T-helper 22 cell (primary cell): Measurements from ENCODE around the gene SERHL2.
"Not testable (repeated sequence)": the region's sequence is repeated elsewhere in the genome, so short reads cannot be mapped to it uniquely, and the experiment has no call there.

Experiments
- DNase-seq: peaks from one replicate; pipeline ENCODE4 v3.0.0-alpha.2; 2020; ENCODE audit warnings: low read depth

SERHL2 gene

DNA sequence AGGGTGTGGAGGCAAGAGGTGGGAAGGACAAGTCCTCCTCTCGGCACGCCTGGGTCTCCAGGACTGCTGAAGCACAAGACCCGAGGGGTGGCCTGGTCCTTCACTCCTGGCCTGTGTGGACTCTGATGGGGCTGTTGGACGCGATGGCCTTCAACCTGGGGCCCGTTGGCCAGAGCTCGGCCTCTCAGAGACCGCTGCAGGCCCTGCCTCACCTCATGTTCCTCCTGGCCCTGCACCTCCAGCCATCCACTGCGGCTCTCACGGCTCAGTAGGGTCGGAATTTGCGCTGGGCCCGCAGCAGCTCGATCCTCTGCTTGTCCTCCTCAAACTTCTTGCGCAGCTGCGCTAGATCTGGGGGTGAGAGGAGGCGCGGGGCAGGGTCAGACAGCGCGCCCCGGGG is 20.7 kb downstream of the SERHL2 start:
- DNase-seq: not testable (repeated sequence)

DNA sequence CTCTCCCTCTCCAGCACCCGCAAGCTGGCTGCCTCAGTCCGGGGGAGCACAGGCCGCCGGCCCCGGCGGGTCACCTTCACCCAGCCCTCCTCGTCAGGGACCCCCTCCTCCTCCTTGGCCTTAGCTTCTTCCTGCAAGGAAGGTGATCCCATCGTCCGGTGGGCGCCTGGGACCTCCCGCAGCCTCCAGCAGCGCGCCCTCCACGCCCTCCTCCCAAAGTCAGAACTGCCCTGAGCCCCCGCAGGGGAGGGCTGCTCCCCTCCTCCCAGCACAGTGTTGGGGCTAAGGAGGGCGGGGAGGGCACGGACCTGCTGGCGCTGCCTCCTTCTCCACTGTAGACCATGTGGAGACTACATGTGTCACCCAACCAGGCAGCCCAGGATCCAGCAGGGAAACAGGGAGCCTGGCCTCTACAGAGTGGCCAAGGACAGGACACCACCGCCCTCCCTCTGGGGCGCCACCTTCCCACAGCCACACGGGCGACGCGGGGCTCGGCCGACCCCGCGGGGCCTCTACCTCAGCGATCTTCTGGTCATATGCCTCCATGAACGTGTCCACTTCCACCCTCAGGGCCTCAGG is 22.3 kb downstream of the SERHL2 start:
- DNase-seq: not testable (repeated sequence)

DNA sequence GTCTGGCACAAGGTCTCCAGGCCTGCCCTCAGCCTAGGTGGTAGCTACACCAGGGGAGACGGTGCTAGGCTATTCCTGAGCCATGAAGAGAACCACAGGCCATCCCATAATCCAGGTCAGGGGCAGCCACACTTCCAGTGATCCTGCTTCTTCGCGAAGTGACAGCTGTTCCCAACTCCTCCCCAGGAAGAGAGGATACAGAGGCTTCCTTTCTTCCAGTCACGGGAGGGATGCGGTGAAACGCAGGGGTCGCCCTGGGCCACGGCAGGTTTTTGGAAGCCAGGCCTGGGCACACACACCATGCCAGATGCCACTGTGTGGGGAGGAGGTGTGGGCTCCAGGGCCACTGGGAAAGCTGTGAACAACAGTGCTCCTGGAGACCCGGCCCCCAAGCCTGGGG is 23.4 kb downstream of the SERHL2 start:
- DNase-seq: not testable (repeated sequence)

DNA sequence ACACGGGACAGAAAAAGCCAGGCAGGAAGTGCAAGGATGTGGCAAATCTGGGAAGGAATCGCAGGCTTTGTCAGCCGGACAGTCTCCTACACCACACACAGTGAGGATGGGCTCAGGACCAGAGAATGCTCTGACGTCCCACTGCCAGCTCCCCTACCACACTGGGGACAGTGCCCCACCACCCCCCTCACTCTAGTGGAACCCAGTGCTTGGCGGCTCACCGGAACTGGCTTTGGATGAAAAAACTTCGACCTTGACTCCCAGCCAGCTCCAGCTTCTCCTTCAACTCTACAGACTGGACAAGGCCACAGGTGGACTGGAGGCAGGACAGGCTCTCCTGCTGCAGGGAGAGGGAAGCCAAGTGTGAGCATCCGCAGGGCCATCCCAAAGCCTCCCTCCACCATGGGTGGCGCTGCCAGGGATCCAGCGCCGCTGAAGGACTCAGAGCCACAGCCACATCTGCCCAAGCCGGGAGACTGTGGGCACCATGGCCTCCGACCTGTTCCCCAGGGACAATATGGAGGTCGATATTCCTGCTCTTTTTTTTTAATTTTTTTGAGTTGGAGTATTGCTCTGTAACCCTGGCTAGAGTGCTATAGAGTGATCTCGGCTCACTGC is 24.0 kb downstream of the SERHL2 start:
- no peak for DNase-seq

DNA sequence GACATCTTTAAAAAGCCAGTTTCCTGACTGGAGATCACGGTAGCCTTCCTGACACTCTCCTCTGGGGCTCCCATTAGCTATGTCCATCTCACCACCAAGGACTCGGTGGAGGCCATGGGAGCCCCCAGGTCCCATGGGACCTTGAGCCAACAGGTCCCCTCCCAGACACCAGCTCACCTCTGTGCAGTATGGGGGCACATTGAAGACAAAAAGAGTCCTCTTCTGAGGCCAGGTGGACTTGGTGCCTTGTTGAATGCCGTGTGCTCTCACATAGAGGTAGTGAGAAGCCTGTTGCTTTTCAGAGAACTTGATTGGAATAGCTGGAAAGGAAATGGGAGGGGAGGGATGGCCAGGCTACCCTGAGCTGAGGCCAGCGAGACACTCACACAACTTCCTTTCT is 26.3 kb downstream of the SERHL2 start:
- not testable (repeated sequence) for DNase-seq

DNA sequence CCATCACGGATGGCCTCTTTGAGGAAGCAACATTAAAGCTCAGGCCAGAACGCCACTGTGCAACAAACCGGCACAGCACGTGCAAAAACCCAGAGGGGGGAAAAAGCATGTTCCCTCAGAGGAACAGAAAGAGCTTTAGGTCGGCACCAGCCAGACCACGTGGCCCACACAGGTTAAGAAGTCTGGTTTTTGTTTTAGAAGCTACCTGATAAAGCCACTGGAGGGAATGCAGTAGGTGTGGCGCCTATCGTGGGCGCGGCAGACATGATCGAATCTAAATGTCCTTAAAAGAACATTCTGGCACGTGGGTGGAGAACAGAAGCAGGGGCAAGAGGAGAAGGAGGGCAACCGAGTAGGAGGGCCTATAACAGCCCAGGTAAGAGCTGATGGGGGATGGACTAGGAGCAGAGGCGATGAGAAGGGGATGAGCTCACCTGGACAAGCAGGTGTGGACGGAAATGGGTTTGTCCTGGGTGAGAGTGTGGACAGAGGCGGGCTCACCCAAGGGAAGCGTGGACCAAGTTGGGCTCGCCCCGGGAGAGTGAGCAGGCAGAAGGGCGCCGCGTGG is 27.5 kb downstream of the SERHL2 start:
- DNase-seq: not testable (repeated sequence)

DNA sequence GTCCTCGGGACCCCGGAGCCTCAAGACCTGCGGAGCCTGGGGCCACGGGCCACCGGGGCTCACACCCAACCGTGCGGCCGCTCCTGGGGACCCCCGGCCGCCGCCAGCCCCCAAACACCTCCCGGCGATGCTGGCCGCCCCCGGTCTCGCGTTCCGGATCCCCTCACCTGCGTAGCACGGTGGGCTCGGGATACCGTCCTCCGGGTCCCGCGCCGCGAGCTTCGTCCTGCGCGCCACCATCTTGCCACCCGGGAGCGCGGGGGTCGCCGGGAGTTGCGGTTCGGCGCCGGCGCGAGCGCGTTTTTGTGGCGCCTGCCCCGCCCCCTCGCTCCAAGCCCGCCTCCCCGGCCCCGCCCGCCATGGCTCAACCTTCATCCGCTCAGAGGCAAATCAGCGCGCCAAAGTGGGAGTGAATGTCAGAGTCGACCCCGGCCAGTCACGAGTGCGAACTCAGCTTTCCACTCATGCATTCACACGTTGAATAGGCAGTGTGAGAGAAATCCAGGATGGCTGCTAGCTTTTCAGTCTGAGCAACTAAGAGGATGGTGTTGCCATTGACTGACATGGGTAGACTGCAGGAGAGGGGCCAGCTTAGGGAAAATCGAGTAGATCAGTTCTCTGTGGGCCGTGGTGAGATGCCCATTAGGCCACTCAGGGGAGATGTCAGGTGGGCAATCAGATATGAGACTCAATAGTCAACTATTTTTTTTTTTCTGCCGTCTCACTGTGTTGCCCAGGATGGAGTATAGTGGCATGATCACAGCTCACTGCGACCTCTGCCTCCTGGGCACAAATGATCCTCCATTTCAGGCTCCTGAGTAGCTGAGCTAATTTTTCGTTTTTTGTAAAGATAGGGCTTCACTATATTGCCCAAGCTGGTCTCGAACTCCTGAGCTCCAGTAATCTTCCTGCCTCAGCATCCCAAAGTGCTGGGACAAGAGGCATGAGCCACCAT is 28.3 kb downstream of the SERHL2 start:
- DNase-seq: peak; percentile 71

DNA sequence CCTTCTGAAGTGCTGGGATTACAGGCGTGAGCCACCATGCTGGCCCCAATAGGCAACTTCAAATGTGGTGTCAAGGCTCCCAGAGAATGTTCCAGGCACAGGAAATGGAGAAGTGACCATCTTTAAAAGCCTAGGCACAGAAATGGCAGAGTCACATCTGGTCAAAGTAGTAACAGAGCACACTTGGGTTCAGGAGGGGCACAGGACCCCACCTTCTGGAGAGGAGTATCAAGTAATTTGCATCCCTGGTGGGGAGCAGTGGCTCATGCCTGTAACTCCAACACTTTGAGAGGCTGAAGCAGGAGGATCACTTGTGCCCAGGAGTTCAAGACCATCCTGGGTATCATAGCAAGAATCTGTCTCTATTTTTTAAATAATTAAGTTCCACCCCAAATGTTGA is 29.2 kb downstream of the SERHL2 start:
- no peak for DNase-seq

DNA sequence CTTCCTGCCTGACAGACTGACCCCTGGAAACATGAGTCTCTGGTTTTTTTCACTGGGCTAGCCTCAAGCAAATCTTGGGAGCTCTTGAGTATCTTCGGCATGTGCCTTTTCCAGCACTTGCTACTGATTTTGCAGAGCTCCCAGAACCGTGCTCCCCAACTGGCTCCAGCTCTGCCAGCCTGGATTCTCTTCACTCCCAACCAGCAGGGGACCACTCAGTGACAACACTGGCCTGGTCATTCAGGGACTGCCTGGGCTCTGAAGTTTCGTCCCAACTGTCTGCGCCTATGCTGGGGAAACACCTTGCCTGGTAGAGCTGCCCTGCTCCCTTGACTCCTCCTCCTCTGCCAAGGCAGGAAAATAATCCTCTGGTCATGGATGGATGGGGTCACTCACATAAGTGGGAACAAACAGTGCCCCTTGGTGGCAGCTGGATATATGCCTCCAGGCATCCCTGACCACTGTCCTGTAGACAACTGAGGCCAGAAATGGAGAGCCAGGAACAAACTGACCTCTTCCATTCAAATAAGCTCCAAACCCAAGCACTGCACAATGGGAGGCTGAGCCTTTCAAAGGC is 30.7 kb downstream of the SERHL2 start:
- DNase-seq: no peak

DNA sequence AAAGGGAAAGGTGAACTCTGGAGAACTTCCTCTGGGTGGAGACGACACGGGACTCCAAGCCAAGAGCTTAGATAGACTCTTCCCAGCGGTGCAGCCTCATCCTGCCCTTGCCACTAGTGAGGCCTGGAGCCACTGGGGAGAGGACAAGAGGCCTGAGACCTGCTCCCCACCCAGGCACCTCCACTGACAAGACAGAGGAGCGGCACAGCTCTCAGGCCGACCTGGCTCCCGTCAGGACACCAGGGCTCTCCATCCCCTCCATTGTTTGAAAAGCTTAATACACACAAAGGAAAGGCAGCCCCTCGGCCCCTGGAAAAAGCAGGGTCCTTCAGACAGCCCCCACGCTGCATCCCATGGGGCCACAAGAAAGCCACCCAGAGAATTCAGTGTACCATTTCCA is 31.3 kb downstream of the SERHL2 start:
- no peak for DNase-seq

DNA sequence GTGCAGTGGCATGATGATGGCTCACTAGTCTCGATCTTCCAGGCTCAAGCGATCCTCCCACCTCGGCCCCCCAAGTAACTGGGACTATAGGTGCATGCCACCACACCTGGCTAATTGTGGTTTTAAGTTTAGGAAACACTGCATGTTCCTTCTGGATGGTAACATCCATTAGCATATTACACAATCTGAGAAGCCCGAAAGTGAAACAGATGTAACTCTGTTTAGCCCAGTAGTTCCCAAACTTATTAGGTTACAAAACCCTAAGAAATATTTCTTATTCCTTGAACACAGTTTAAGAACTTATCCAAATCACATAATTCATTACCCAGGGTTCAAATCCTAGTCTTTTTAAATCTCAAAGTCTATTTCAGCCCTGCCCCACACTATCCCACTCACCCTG is 32.6 kb downstream of the SERHL2 start:
- DNase-seq: no peak

DNA sequence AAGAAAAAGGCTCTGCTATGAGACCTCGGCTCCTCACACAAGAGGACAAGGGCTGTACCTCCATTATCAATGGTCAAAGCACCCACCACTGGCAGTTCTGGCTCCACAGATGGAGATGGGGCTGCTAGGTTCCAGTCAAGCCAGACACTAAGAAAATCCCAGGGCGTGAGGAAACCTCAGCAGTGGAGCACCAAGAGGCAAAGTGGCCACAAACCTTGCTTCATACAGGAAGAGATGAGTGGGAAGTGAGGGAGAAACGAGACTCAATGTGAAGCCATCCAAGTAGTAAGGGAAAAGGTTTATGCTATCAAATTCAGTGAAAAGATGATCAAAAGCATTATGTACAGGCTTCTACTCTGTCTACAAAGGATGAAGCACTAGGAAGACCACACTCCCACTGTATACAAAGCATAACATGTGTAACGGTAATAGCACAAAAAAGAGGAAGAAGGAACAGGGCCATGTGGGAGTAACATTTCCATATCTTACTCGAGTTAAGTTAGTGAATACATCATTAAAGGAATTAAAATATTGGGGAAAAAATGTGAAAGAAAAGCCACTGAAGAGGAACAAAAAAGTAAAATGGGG is 33.9 kb downstream of the SERHL2 start:
- no peak for DNase-seq

DNA sequence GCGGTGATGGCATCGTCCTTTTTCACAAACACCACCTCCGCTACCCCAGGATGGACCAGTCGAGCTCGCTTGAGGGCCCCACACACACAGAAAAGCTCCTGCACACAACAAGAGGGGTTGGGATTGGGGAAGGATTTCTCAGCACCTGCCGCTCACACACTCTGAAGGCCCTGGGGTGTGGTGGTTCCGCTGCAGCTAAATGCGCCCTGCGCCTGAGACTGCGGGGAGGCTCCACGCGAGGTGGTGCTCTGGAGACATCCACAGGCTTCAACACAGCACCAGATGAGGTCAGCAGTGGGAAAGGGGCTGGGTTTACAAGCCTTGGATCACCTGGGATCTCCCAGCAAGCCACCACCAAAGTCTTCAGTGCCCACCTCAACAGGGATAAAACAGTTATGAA is 38.2 kb downstream of the SERHL2 start:
- no peak for DNase-seq

DNA sequence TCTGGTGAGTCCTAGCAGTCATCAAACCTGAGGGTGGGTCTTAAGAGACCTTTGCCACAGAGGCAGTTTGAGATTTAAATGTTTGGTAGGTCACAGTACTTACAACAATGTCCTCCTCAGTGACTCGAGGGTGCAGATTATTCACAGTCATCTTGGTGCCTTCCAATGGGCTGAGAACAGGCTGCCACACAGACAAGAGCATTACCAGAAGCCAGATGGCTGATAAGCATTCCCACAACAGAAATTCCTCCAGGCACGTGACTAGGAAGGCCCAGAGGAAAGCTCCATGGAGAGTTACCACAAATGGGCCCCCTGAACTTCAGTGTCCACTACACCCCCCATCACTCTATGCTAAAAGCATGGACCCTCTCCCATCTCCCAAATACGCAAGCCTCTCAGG is 41.7 kb downstream of the SERHL2 start:
- no peak for DNase-seq

DNA sequence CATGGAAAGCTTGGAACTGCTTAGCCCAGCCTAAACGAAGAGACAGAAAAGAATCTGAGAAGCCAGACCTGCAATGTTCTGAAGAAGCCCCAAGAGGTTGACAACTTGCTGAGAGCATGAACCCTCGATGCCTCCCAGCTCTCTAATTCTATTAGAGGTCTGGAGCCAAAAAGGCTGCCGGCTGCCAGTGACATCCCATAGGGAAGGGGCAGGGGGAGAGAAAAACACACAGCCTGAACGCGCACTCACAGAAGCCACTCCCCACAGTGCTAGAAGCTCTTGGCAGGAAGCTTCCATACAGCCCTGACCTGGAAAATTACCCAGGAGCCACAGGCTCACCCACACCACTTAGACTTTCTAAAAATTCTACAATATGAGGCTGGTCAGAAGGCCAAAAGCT is 42.6 kb downstream of the SERHL2 start:
- no peak for DNase-seq

DNA sequence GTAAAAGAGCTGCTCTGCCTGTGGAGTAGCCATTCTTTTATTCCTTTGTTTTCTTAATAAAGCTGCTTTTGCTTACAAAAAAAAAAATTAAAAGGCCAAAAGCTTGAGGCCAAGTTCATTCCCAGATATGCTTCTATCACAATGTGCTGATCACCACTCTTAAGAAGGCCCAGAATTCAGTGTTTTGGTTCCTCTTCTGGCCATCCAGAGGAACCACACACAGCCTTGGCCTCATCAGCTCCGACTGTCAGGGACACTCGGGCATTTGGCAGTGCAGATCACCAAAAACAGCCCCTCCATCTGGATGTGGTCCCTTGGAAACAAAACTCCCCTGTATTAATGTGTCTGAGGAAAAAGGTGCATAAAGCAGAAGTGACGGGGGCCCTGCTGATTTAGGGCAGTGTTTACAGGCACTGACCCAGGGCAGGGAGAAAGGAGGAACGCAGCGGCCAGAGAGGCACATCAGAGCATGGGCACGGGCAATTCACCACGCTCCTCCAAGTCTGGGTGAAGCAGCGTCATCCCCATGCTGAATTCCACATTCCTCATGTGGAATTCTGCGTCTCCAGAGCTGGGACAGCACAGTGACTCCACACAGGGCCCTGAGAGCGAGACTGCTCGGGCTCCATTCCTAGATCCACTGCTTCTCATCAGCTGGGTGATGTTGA is 43.2 kb downstream of the SERHL2 start:
- no peak for DNase-seq

DNA sequence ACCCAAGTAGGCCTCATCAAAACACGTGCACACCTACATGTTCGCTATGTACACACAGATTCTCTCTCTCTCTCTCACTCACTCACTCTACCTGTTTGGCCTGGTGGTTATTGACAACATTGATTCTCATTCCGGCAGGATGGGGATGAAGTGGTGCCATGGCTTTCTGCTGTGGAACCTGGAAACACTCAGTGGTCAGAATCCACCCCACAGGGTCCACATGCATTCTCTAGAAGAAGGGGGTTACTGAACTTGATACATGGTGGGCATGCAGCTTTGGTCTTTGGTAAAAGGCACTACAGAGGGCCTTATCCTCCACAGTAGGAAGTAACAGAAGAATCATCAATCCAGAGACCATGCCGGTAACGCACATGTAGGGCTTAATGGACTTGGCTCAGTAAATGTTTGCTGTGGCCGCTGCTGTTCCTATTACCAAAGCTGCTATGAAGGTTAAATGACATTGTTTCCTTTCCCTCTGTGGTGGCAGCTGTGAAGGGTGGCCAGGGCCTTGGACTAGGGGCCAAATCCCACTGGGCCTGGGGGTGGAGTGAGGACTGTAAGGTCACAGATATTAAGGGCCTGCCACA is 48.2 kb downstream of the SERHL2 start:
- no peak for DNase-seq

DNA sequence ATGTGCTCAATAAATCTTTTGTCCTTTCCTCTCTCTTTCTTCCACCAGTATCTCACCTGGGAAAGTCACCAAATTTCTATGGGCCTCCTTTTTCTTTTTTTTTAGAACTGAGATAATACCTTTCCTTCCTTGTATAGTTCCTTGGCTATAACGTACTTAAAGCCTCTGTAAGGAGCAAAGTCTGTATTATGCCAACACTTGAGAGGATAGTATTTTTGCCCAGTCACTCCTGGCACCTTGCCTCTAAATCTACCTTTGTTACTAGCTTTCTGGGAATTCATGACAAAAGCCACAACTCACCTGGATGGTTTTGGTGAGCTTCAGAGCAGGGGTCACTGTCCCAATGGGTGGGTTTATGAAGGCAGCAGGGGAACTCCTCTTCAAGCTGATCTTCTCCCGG is 48.7 kb downstream of the SERHL2 start:
- no peak for DNase-seq

DNA sequence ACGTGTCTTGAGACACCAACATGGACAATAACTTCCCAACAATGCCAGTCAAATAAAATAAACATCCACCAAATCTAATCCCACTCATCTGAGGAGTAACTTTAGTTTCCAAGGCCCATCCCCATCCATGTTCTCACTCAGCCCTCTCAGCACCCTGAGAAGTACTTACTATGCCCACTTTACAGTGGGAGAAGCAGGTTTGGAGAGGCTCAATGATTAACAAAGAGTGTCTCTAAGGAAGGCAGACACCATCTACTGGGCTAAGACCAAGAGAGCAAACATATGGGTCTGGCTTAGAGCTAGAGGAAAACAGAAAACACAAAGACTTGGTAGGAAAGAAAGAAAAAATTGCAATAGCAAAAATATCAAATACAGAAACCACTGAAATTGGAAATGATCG is 49.7 kb downstream of the SERHL2 start:
- DNase-seq: no peak

DNA sequence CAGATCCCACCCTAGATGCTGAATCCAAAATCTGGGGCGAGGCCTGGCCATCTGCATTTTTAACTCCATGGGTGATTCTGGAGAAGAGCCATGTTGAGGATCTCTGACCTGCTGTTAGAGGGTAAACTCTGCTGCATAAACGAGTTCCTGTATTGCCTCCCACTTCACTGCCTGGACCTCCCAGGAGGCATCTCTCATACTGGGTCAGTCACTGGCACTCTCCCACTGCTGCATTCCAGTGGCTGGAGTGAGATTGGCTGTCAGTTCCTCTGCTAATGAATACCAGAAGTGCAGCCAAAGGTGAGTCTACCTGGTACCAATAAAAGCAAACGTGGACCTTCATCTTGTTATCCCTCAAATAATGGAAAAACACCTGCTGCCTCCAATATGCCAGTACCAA is 50.6 kb downstream of the SERHL2 start:
- no peak for DNase-seq

DNA sequence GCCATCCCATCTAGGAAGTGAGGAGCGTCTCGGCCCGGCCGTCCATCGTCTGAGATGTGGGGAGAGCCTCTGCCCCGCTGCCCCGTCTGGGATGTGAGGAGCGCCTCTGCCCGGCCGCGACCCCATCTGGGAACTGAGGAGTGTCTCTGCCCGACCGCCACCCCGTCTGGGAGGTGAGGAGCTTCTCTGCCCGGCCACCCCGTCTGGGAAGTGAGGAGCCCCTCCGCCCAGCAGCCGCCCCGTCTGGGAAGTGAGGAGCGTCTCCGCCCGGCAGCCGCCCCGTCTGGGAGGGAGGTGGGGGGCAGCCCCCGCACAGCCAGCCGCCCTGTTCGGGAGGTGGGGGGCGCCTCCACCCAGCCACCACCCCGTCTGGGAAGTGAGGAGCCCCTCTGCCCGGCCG is 53.9 kb downstream of the SERHL2 start:
- not testable (repeated sequence) for DNase-seq
